Sigmoid colon (tissue), 4 donors: ENCODE results near the gene CACNA1C.

ENCODE experiments used
- EP300 ChIP-seq, 4 donors: sonication (generic); formaldehyde crosslinking; IDR thresholded peaks; one replicate each; pipeline ENCODE4 v1.6.1; 2017; ENCODE audit warnings: antibody characterized with exemption in 4 of 4
- TF ChIP-seq, protein P1 (sequence below), 4 experiments: fragments of 450-650 bp in 3 of 4; fragments of 200-600 bp in 1 of 4; IDR thresholded peaks; one replicate each; pipeline ENCODE4 v1.5.1; 2016 to 2019; ENCODE audit warnings: antibody characterized with exemption in 4 of 4, mild to moderate bottlenecking in 3 of 4, moderate library complexity in 2 of 4

DNA sequence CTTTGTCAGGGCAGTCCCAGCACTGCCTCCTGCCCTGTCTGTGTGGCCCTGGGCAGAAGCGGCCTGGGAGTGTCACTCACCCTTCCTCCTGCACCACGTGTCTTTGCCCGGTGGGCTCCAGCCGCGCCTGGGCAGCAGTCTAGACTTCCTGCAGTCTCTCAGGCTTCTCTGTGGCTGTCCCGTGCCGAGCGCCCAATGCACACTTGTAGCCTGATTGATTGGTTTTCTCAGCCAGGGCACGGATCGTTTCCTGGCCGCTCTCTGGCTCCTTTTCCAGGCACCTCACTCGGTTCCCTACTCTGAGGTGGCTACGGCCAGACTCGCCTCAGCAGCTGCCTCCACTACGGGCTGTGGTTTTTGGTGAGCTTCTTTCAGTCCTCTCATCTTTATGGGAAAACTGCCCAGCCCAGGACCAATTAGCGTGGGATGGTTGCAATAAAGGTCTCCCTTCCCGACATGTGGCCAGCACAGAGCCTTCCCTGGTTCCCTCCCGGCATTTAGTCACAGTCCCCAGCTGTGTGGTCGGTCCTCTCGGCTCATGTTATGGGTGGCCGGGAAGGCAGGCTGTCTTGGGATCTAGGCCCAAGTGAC is 133.1 kb downstream of the CACNA1C start:
- TF ChIP-seq, protein P1, sequence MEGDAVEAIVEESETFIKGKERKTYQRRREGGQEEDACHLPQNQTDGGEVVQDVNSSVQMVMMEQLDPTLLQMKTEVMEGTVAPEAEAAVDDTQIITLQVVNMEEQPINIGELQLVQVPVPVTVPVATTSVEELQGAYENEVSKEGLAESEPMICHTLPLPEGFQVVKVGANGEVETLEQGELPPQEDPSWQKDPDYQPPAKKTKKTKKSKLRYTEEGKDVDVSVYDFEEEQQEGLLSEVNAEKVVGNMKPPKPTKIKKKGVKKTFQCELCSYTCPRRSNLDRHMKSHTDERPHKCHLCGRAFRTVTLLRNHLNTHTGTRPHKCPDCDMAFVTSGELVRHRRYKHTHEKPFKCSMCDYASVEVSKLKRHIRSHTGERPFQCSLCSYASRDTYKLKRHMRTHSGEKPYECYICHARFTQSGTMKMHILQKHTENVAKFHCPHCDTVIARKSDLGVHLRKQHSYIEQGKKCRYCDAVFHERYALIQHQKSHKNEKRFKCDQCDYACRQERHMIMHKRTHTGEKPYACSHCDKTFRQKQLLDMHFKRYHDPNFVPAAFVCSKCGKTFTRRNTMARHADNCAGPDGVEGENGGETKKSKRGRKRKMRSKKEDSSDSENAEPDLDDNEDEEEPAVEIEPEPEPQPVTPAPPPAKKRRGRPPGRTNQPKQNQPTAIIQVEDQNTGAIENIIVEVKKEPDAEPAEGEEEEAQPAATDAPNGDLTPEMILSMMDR (IDR thresholded peaks at IDR 0.05), result no peak
- no peak for TF ChIP-seq EP300 (IDR thresholded peaks at IDR 0.05)
